Lower leg skin (tissue), 4 donors: Measurements from ENCODE around the gene DAAM2. TPM values are rescaled to one million over a fixed set of nuclear protein-coding genes. Genes with fewer than 3 reads are reported as not detected.

ENCODE experiments used
- DNase-seq, 2 donors: peaks; one replicate each; pipeline ENCODE4 v3.0.0-alpha.2; 2019; ENCODE audit warnings: low spot score in 2 of 2
- H3K4me3 ChIP-seq: fragments of 200-600 bp; sonication (generic); 2 replicates; pipeline ENCODE4 v1.5.1; 2017; ENCODE audit warnings: mild to moderate bottlenecking, low read depth; ENCODE audit not compliant: poor library complexity, severe bottlenecking
- CTCF ChIP-seq, 3 donors: fragments of 450-650 bp; IDR thresholded peaks; one replicate each; pipeline ENCODE4 v1.5.1; 2016; ENCODE audit warnings: antibody characterized with exemption in 3 of 3, mild to moderate bottlenecking in 3 of 3, moderate library complexity in 2 of 3
- POLR2A ChIP-seq, 2 donors: fragments of 450-650 bp; IDR thresholded peaks; one replicate each; pipeline ENCODE4 v1.6.1; 2016 to 2017; ENCODE audit warnings: antibody characterized with exemption in 2 of 2, mild to moderate bottlenecking in 1 of 2, moderate library complexity in 1 of 2
- WGBS, 2 donors: methylation state at CpG; one replicate each; pipeline ENCODE4 v1.1.5; 2018; 5-methylcytosine and 5-hydroxymethylcytosine counted together
- intact Hi-C: fragments of 100-400 bp; cut with DNase I; formaldehyde crosslinking; loops from one replicate; pipeline ENCODE4 v1.15.0; 2023; ENCODE audit warnings: low total_unique reads
- total RNA-seq, 4 donors: library from RNA; depleted of rRNA; stranded (reverse); fragments of >200 nt; gene quantifications; one replicate each; pipeline ENCODE4 v1.1.0, GENCODE V29; 2016

The DAAM2 gene
- total RNA-seq, 4 donors from 2014 or later, result 5.6 to 16.9 (median 8.1) TPM

GRCh38 chr6:39936857-39937256, 144.7 kb downstream of the DAAM2 start:
- intact Hi-C loops, result no loop called here
- no peak for DNase-seq
- TF ChIP-seq CTCF (IDR thresholded peaks at IDR 0.05), result no peak
- no peak for TF ChIP-seq POLR2A (IDR thresholded peaks at IDR 0.05)
- H3K4me3 ChIP-seq, result no peak overlapping the region
- WGBS, 2 donors, result 94 to 100% methylated on average over 1 of the region's 1 CpG

DNA sequence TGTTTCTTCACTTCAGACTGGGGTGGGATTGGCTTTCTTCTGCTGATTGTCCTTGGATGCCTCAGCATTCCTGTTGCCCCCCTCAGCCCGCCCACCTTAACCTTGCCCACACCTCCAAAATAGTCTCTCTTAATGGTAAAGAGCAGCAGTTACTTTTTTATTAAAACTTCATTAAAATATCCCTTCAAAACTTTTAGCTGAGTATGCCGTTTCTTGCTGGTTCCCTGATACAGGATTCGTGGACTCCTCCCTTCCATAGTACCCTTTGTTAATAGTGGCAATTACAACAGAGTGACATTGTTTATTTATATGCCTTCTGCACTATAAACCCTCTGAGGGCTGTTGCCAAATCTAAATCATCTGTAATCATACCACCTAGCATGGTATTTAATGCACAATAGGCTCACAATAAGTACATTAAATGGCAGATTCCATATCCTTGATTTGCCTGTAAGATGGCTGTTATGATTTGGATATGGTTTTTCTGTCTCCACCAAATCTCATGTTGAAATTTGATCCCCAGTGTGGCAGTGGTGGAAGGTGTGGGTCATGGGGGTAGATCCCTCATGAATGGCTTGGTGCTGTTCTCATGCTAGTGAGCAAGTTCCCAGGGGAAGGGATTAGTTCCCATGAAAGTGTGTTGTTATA, 145.6 kb downstream of the DAAM2 start:
- no peak overlapping the region for H3K4me3 ChIP-seq
- 77 to 86% methylated on average over 3 of the region's 3 CpGs for WGBS, 2 donors
- intact Hi-C loops, result no loop called here
- DNase-seq, result no peak
- no peak for TF ChIP-seq CTCF (IDR thresholded peaks at IDR 0.05)
- TF ChIP-seq POLR2A (IDR thresholded peaks at IDR 0.05), result no peak

GRCh38 chr6:39938773-39939654, 146.8 kb downstream of the DAAM2 start:
- H3K4me3 ChIP-seq, result no peak overlapping the region
- no peak for DNase-seq
- TF ChIP-seq POLR2A (IDR thresholded peaks at IDR 0.05) (no peak), CTCF (IDR thresholded peaks at IDR 0.05) (no peak)
- WGBS, 2 donors, result 73 to 74% methylated on average over 10 of the region's 10 CpGs
- intact Hi-C loops, result no loop called here

DNA sequence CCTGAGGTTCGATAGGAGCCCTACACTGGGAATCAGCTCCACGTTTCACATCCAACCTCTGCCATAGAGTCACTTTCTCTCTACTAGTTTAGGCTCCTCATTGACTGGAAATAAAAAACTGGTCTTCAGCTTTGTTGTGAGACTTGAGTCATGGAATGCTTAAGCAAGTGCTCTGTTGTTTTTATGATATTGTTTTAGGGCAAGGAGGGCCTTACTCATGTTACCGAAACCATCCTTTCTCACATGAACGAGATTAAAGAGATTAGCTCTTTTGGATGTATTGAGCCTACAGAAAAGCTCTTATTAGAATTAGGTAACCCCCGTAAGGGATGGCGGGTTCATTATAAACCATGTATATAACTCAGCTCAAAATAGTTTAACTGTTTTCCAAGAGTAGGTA, 149.0 kb downstream of the DAAM2 start:
- intact Hi-C loops, result no loop called here
- TF ChIP-seq CTCF (IDR thresholded peaks at IDR 0.05), result no peak
- TF ChIP-seq POLR2A (IDR thresholded peaks at IDR 0.05), result no peak
- 89 to 93% methylated on average over 6 of the region's 6 CpGs for WGBS, 2 donors
- H3K4me3 ChIP-seq, result no peak overlapping the region
- DNase-seq, result no peak

DNA sequence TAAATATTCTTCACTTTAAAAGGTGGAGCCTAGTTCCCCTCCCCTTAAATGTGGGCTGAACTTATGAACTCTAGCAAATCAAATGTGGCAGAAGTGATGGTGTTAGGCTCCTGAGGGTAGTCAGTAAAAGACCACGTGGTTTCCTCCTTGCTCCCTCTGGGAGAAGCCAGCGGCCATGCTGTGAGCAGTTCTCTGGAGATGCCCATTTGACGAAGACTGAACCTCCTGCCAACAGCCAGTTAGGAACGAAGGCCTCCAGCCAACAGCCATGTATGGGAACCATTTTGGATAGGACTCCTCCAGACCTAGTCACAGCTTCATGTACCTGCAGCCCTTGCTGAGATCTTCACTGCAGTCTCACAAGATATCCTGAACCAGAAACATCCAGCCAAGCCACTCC, 149.6 kb downstream of the DAAM2 start:
- H3K4me3 ChIP-seq, result no peak overlapping the region
- no peak for TF ChIP-seq POLR2A (IDR thresholded peaks at IDR 0.05)
- no peak for TF ChIP-seq CTCF (IDR thresholded peaks at IDR 0.05)
- WGBS, 2 donors, result 82 to 87% methylated on average over 4 of the region's 4 CpGs
- DNase-seq, result no peak
- intact Hi-C loops, result no loop called here
